HL-60 (cell line): ENCODE measurements around the gene TMEM123.

Experiments used
- DNase-seq, 2 experiments: peaks; one replicate each; pipeline ENCODE4 v3.0.0-alpha.2; 2010 to 2020; ENCODE audit warnings: low read depth in 1 of 2, low spot score in 1 of 2
- H3K27ac ChIP-seq: fragments of 250-450 bp; sonication (Bioruptor Pico); replicated peaks from 2 replicates; pipeline ENCODE4 v1.5.1; 2020; ENCODE audit warnings: mild to moderate bottlenecking, moderate library complexity
- H3K27me3 ChIP-seq: fragments of 250-450 bp; sonication (Bioruptor Pico); 2 replicates; pipeline ENCODE4 v1.5.1; 2021; ENCODE audit warnings: mild to moderate bottlenecking, moderate library complexity; ENCODE audit not compliant: insufficient read depth, poor library complexity, severe bottlenecking
- H3K4me3 ChIP-seq: replicated peaks from 2 replicates; pipeline ENCODE4 v1.5.1; 2011; ENCODE audit warnings: mild to moderate bottlenecking, control low read depth, low read length; ENCODE audit not compliant: insufficient read depth
- GABPA ChIP-seq: IDR thresholded peaks from 2 replicates; pipeline ENCODE4 v1.6.1; 2012; ENCODE audit warnings: low read depth
- POLR2AphosphoS5 ChIP-seq: IDR thresholded peaks from 2 replicates; pipeline ENCODE4 v1.6.1; 2012; ENCODE audit warnings: low read depth
- SPI1 ChIP-seq: IDR thresholded peaks from 2 replicates; pipeline ENCODE4 v1.6.1; 2012; ENCODE audit warnings: low read depth, mild to moderate bottlenecking, borderline replicate concordance
- TF ChIP-seq, protein P1 (sequence below): IDR thresholded peaks from one replicate; pipeline ENCODE4 v1.5.1; 2011; ENCODE audit warnings: low read length, control low read depth, inconsistent platforms; ENCODE audit not compliant: insufficient read depth
- TF ChIP-seq, protein P2 (sequence below): IDR thresholded peaks from 2 replicates; pipeline ENCODE4 v1.6.1; 2012; ENCODE audit warnings: low read depth; ENCODE audit not compliant: insufficient replicate concordance

TMEM123 gene

DNA sequence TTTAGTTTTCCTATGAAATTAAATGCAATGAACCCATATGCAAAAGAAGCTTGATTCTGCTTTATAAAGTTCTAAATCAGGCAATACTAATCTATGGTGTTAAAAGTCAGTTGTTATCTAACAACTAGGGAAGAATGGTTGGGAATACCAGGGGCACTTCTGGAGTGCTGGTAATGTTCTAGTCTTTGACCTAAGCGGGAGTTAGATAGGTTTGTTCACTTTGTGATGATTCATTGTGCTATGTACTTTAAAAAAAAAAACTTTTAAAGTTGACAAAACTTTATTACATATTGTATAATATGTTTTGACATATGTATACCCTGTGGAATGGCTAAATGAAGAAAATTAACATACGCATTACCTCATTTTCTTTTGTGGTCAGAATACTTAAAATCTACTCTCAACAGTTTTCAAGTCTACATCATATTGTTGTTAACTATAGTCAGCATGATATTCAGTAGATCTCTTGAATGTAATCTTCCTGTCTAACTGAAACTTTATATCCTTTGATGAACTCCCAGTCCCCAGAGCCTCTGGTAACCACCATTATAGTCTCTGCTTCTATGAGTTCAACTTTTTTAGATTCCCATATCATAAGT is 66.3 kb downstream of the TMEM123 start:
- TF ChIP-seq SPI1 (no peak), GABPA (no peak), POLR2AphosphoS5 (no peak)
- TF ChIP-seq, protein P1, sequence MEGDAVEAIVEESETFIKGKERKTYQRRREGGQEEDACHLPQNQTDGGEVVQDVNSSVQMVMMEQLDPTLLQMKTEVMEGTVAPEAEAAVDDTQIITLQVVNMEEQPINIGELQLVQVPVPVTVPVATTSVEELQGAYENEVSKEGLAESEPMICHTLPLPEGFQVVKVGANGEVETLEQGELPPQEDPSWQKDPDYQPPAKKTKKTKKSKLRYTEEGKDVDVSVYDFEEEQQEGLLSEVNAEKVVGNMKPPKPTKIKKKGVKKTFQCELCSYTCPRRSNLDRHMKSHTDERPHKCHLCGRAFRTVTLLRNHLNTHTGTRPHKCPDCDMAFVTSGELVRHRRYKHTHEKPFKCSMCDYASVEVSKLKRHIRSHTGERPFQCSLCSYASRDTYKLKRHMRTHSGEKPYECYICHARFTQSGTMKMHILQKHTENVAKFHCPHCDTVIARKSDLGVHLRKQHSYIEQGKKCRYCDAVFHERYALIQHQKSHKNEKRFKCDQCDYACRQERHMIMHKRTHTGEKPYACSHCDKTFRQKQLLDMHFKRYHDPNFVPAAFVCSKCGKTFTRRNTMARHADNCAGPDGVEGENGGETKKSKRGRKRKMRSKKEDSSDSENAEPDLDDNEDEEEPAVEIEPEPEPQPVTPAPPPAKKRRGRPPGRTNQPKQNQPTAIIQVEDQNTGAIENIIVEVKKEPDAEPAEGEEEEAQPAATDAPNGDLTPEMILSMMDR: no peak
- TF ChIP-seq, protein P2, sequence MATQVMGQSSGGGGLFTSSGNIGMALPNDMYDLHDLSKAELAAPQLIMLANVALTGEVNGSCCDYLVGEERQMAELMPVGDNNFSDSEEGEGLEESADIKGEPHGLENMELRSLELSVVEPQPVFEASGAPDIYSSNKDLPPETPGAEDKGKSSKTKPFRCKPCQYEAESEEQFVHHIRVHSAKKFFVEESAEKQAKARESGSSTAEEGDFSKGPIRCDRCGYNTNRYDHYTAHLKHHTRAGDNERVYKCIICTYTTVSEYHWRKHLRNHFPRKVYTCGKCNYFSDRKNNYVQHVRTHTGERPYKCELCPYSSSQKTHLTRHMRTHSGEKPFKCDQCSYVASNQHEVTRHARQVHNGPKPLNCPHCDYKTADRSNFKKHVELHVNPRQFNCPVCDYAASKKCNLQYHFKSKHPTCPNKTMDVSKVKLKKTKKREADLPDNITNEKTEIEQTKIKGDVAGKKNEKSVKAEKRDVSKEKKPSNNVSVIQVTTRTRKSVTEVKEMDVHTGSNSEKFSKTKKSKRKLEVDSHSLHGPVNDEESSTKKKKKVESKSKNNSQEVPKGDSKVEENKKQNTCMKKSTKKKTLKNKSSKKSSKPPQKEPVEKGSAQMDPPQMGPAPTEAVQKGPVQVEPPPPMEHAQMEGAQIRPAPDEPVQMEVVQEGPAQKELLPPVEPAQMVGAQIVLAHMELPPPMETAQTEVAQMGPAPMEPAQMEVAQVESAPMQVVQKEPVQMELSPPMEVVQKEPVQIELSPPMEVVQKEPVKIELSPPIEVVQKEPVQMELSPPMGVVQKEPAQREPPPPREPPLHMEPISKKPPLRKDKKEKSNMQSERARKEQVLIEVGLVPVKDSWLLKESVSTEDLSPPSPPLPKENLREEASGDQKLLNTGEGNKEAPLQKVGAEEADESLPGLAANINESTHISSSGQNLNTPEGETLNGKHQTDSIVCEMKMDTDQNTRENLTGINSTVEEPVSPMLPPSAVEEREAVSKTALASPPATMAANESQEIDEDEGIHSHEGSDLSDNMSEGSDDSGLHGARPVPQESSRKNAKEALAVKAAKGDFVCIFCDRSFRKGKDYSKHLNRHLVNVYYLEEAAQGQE: no peak
- H3K27ac ChIP-seq: no peak overlapping the region
- no peaks in the 10 kb centered on the region for H3K27me3 ChIP-seq
- DNase-seq: no peak
- H3K4me3 ChIP-seq: no peak overlapping the region

DNA sequence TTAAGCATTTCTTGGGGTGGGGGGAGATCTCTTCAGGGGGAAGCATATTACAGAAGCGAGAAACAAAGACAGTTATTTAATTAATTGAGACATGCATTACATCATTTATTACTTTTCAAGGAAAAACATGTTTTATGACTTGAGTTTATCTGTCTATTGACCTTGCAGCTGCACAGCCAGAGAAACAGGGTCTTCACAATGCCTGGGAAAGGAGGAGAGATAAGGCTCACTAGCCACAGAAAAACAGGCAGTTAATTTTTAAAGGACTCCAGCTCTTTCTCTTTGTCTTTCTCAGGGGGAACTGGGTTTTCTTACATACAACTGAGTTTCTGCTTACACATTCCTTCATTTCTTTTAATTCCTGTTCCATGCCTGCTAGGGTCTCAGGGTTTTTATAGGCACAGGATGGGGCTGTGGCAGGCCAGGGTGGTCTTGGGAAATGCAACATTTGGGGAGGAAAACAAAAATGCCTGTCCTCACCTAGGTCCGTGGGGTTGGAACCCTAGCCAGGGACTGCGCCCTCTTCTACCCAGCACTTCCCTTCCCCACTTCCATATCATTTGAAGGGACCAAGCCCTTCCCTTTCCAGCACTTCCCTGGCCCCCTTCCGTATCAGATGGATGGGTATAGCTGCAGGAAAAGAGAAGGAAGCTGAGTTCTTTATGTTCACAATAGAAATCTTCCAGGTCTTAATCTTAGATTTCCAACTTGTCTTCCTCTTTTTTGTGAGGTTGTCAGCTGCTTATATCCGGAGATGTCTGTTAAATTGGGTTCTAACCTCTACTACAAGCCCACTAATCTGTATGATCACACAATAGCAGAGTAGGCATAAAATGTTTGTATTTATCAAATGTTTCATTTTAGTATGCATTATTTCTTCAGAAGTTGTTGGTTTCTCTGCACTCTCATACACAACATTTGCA is 67.2 kb downstream of the TMEM123 start:
- no peak overlapping the region for H3K4me3 ChIP-seq
- TF ChIP-seq, protein P2: no peak
- TF ChIP-seq SPI1: peak; percentile 69
- H3K27ac ChIP-seq: no peak overlapping the region
- DNase-seq: no peak
- H3K27me3 ChIP-seq: no peaks in the 10 kb centered on the region

DNA sequence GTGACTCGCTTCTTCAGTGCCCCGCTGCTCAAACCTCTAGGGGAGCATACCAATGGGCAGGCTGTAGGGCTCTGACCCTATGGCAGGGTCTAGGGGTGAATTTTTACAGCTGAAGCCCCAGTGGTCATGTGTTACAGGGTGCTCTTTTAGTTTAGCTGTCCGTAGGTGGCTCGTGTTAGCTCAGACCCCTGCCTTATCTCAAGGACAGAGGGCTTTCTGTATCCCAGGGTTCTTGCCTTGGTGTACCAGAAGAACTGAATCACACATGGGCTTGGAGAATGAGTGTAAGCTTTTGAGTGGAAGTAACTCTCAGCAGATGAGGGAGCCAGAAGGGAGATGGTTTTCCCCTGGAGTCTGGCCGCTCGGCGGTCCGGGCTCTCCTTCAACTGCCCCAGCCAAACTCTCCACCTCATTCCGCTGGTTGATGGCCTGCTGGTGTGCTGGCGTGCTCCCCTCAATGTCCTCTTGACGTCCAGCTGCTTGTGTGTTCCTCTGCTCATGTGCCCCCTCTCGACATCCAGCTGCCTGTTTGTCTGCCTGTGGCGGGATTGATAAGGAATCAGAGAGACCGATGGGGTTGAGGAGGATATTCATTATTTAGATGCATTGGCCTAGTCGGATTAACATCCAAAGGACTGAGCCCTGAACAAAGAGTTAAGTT is 68.0 kb downstream of the TMEM123 start:
- H3K27me3 ChIP-seq: no peaks in the 10 kb centered on the region
- H3K27ac ChIP-seq: no peak overlapping the region
- H3K4me3 ChIP-seq: no peak overlapping the region
- TF ChIP-seq SPI1 (no peak), GABPA (no peak), POLR2AphosphoS5 (no peak)
- TF ChIP-seq, protein P2: no peak
- TF ChIP-seq, protein P1: no peak
- DNase-seq: no peak
